ENCODE measurements around the gene NRROS. TPM values are rescaled to one million over a fixed set of nuclear protein-coding genes. Genes with fewer than 3 reads are reported as not detected.

Gene NRROS
- total and polyA plus RNA-seq, 3 experiments from 2014 or later = 3.5 to 17.0 (median 15.6) TPM

- ChIA-PET CTCF (interaction anchor here (1.1 to 1.4 kb wide), 3 partner anchors 23 to 51 kb away, joined by 3 to 4 read pairs (median 4); no protein-coding TSS in a partner anchor), POLR2A (no interaction called here)
- Histone ChIP-seq H3K4me3 (ENCODE audit: low read length) (no peak overlapping the region), H3K27ac (ENCODE audit: low read depth, low read length) (no peak overlapping the region), H3K36me3 (ENCODE audit: insufficient read depth, low read length) (peaks cover 6% of the 10 kb centered on the region), H3K4me1 (ENCODE audit: insufficient read depth, low read length) (no peaks in the 10 kb centered on the region), H3K27me3 (ENCODE audit: insufficient read depth, low read length, poor library complexity, severe bottlenecking) (no peaks in the 10 kb centered on the region), H3K9me3 (ENCODE audit: low read length) (no peaks in the 10 kb centered on the region)
- Mint-ChIP-seq H3K4me3 (no peak overlapping the region), H3K27me3 (no peaks in the 10 kb centered on the region), H3K36me3 (peaks cover 4 to 69% (median 9%) of the 10 kb centered on the region in 3 donors), H3K4me1 (peaks cover 0 to 2% (median 0%) of the 10 kb centered on the region in 3 donors), H3K9me3 (no peaks in the 10 kb centered on the region), H3K27ac (peak overlapping the region in 1 of 8 donors; percentile 52)
- DNase-seq = no peak
Measured at GRCh38 chr3:196660381-196661166, 21.1 kb downstream of the NRROS start.

DNA sequence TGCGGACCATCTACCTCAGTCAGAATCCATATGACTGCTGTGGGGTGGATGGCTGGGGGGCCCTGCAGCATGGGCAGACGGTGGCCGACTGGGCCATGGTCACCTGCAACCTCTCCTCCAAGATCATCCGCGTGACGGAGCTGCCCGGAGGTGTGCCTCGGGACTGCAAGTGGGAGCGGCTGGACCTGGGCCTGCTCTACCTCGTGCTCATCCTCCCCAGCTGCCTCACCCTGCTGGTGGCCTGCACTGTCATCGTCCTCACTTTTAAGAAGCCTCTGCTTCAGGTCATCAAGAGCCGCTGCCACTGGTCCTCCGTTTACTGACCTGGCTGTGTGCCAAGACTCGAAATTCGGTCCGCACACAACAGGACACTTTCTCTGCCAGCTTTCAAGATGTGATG, 21.9 kb downstream of the NRROS start:
- ChIA-PET CTCF (interaction anchor here (1.1 to 1.3 kb wide), 2 partner anchors 23 to 27 kb away, joined by 3 to 4 read pairs; no protein-coding TSS in a partner anchor), POLR2A (no interaction called here)
- H3K4me1 ChIP-seq (ENCODE audit: insufficient read depth, low read length) = no peaks in the 10 kb centered on the region
- H3K36me3 ChIP-seq (ENCODE audit: insufficient read depth, low read length) = peaks cover 3% of the 10 kb centered on the region
- H3K4me3 ChIP-seq (ENCODE audit: low read length) = no peak overlapping the region
- Mint-ChIP-seq H3K9me3 (no peaks in the 10 kb centered on the region), H3K27ac (no peak overlapping the region), H3K4me3 (no peak overlapping the region), H3K27me3 (no peaks in the 10 kb centered on the region), H3K4me1 (peaks cover 0 to 4% (median 0%) of the 10 kb centered on the region in 3 donors), H3K36me3 (peaks cover 4 to 60% (median 4%) of the 10 kb centered on the region in 3 donors)
- DNase-seq = no peak
- H3K27ac ChIP-seq (ENCODE audit: low read depth, low read length) = no peak overlapping the region
- H3K9me3 ChIP-seq (ENCODE audit: low read length) = no peaks in the 10 kb centered on the region
- H3K27me3 ChIP-seq (ENCODE audit: insufficient read depth, low read length, poor library complexity, severe bottlenecking) = no peaks in the 10 kb centered on the region

- ChIA-PET CTCF (interaction anchor here (1.3 to 1.9 kb wide), 2 partner anchors 24 to 52 kb away, joined by 4 read pairs; no protein-coding TSS in a partner anchor), POLR2A (no interaction called here)
- Histone ChIP-seq H3K4me3 (ENCODE audit: low read length) (no peak overlapping the region), H3K27ac (ENCODE audit: low read depth, low read length) (no peak overlapping the region), H3K4me1 (ENCODE audit: insufficient read depth, low read length) (no peaks in the 10 kb centered on the region), H3K9me3 (ENCODE audit: low read length) (no peaks in the 10 kb centered on the region), H3K27me3 (ENCODE audit: insufficient read depth, low read length, poor library complexity, severe bottlenecking) (no peaks in the 10 kb centered on the region), H3K36me3 (ENCODE audit: insufficient read depth, low read length) (no peaks in the 10 kb centered on the region)
- no peaks in the 10 kb centered on the region for H3K27me3 Mint-ChIP-seq
- H3K9me3 Mint-ChIP-seq = no peaks in the 10 kb centered on the region
- H3K27ac Mint-ChIP-seq = peak overlapping the region in 1 of 8 donors; percentile 90
- DNase-seq = no peak
- H3K36me3 Mint-ChIP-seq = peaks cover 2 to 56% (median 4%) of the 10 kb centered on the region in 3 donors
- H3K4me3 Mint-ChIP-seq = no peak overlapping the region
- H3K4me1 Mint-ChIP-seq = peaks cover 0 to 4% (median 0%) of the 10 kb centered on the region in 3 donors
Measured at GRCh38 chr3:196662033-196662432, 22.5 kb downstream of the NRROS start.

DNA sequence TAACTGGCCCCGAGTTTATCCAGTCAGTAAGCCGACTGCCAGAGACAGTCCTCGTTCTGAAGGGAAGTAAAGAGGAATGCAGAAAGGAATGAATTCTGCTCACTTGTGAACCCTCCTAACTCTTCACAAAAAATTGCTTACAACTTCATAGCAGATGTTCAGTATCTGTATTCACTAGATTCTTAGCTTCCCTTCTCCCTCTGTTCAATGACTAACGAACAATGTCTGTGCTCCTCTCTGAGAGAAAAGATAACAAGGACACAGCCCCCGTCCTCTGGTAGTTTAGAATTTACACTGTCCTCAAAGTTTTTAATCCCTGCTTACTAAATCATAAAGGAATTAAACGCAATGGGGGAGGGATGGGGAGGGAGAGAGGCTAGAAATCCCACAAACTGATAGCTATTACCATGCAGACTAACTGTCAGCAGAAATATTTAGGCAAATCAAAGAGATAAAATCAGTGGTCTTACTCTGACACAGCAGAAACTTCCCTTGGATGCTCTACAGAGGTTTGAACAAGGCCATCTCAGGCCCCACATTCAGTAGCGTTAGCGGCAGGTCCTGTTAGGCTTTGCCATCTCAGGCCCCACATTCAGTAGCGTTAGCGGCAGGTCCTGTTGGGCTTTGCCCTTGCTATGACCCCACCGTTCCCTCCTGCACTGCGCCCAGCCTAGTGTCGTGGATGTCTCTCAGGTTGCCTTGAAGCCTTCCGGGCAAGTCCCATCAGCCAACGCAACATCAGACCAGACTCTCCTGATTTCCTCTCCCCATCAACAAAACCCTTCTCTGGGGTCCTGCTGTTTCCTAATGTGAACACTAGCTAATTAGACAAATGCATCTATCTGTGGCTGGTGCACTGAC, 23.4 kb downstream of the NRROS start:
- Histone ChIP-seq H3K4me1 (ENCODE audit: insufficient read depth, low read length) (no peaks in the 10 kb centered on the region), H3K27ac (ENCODE audit: low read depth, low read length) (no peak overlapping the region), H3K4me3 (ENCODE audit: low read length) (no peak overlapping the region), H3K9me3 (ENCODE audit: low read length) (no peaks in the 10 kb centered on the region), H3K27me3 (ENCODE audit: insufficient read depth, low read length, poor library complexity, severe bottlenecking) (no peaks in the 10 kb centered on the region), H3K36me3 (ENCODE audit: insufficient read depth, low read length) (no peaks in the 10 kb centered on the region)
- ChIA-PET CTCF (interaction anchor here (1.9 kb wide), 1 partner anchor 53 kb away, joined by 4 read pairs; no protein-coding TSS in a partner anchor), POLR2A (no interaction called here)
- Mint-ChIP-seq H3K27ac (peak overlapping the region in 2 of 8 donors; percentile 35 to 66), H3K4me3 (no peak overlapping the region), H3K36me3 (peaks cover 2 to 47% (median 3%) of the 10 kb centered on the region in 3 donors), H3K4me1 (peaks cover 0 to 4% (median 0%) of the 10 kb centered on the region in 3 donors), H3K9me3 (no peaks in the 10 kb centered on the region), H3K27me3 (no peaks in the 10 kb centered on the region)
- no peak for DNase-seq

DNA sequence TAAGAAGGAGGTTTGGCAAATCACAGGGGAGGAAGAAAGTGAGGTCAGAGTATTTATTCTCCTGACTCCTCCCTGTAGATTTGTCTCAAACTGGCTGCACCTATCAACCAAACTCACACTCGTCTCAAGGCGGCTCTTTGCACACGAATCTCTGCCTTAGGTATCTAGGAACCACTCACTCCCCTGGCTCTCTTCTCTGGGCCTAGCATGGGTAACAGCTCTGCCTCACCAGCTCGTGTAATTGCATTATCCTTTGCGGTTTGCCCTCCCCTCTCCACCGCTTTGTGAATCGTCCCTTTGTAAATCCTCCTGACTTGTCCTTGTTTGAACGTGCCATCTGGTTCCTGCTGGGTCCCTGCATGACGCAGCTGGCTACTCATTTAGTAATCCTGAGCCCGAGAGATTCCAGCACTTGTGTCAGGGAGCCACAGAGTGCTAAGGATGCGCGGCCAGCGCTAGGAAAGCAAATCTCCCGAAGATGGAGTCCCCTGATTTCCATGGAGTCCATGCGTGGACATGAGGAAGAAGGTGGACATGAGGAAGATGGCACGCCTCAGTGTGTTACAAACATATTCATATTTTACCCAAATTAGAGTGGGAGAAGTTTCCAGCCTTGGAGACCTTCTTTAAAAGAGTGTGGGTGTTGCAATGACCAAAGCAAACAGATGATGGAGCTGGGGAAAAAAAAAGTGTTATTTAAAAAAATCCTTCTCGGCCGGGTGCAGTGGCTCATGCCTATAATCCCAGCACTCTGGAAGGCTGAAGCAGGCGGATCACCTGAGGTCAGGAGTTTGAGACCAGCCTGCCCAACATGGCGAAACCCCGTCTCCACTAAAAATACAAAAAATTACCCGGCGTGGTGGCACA, 26.7 kb downstream of the NRROS start:
- Mint-ChIP-seq H3K9me3 (no peaks in the 10 kb centered on the region), H3K4me3 (no peak overlapping the region), H3K27ac (peak overlapping the region in 2 of 8 donors; percentile 12 to 44), H3K4me1 (peaks cover 7 to 12% (median 8%) of the 10 kb centered on the region in 3 donors), H3K27me3 (no peaks in the 10 kb centered on the region), H3K36me3 (peaks cover 0 to 15% (median 3%) of the 10 kb centered on the region in 3 donors)
- no peaks in the 10 kb centered on the region for H3K36me3 ChIP-seq (ENCODE audit: insufficient read depth, low read length)
- POLR2A ChIA-PET = interaction anchor here (0.6 to 0.7 kb wide), 2 partner anchors 53 to 72 kb away, joined by 9 to 11 read pairs; no protein-coding TSS in a partner anchor
- H3K4me1 ChIP-seq (ENCODE audit: insufficient read depth, low read length) = peaks cover 14% of the 10 kb centered on the region
- CTCF ChIA-PET = no interaction called here
- no peak for DNase-seq
- H3K27me3 ChIP-seq (ENCODE audit: insufficient read depth, low read length, poor library complexity, severe bottlenecking) = no peaks in the 10 kb centered on the region
- no peaks in the 10 kb centered on the region for H3K9me3 ChIP-seq (ENCODE audit: low read length)
- H3K4me3 ChIP-seq (ENCODE audit: low read length) = no peak overlapping the region
- no peak overlapping the region for H3K27ac ChIP-seq (ENCODE audit: low read depth, low read length)

GRCh38 chr3:196667056-196667825, 27.7 kb downstream of the NRROS start:
- H3K4me3 Mint-ChIP-seq = no peak overlapping the region
- no peaks in the 10 kb centered on the region for H3K27me3 Mint-ChIP-seq
- no peaks in the 10 kb centered on the region for H3K9me3 ChIP-seq (ENCODE audit: low read length)
- no peak overlapping the region for H3K4me3 ChIP-seq (ENCODE audit: low read length)
- no peaks in the 10 kb centered on the region for H3K9me3 Mint-ChIP-seq
- CTCF ChIA-PET = no interaction called here
- H3K27ac ChIP-seq (ENCODE audit: low read depth, low read length) = no peak overlapping the region
- H3K27me3 ChIP-seq (ENCODE audit: insufficient read depth, low read length, poor library complexity, severe bottlenecking) = no peaks in the 10 kb centered on the region
- peaks cover 8 to 18% (median 13%) of the 10 kb centered on the region in 3 donors for H3K4me1 Mint-ChIP-seq
- peaks cover 14% of the 10 kb centered on the region for H3K4me1 ChIP-seq (ENCODE audit: insufficient read depth, low read length)
- POLR2A ChIA-PET = interaction anchor here (0.6 to 0.7 kb wide), 2 partner anchors 54 to 73 kb away, joined by 9 to 11 read pairs; no protein-coding TSS in a partner anchor
- H3K36me3 ChIP-seq (ENCODE audit: insufficient read depth, low read length) = no peaks in the 10 kb centered on the region
- H3K27ac Mint-ChIP-seq = peak overlapping the region in 1 of 8 donors; percentile 40
- DNase-seq = no peak
- peaks cover 0 to 8% (median 1%) of the 10 kb centered on the region in 3 donors for H3K36me3 Mint-ChIP-seq

DNA sequence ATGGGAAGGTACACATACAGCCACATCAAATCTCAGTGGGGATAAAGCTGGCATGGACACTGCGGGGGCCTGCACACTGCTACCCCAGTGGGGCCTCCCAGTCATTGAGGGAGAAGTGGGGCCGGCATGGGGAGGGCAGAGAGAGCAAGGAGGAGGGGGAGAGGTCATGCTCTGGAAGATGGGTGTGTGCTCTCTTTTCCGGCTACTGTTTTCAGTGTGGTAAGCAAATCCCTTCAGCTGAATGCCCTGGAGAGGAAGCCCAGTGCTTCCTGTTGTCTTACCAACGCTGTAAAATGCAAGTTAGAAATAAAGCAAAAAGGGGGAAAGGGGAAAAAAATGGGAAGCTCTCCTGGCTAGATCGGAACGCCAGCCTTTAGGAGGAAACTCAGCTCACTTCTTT, 30.8 kb downstream of the NRROS start:
- Histone ChIP-seq H3K36me3 (ENCODE audit: insufficient read depth, low read length) (no peaks in the 10 kb centered on the region), H3K4me1 (ENCODE audit: insufficient read depth, low read length) (peaks cover 14% of the 10 kb centered on the region), H3K27me3 (ENCODE audit: insufficient read depth, low read length, poor library complexity, severe bottlenecking) (no peaks in the 10 kb centered on the region), H3K9me3 (ENCODE audit: low read length) (no peaks in the 10 kb centered on the region), H3K27ac (ENCODE audit: low read depth, low read length) (no peak overlapping the region), H3K4me3 (ENCODE audit: low read length) (no peak overlapping the region)
- POLR2A ChIA-PET = interaction anchor here (0.5 kb wide), 1 partner anchor 81 kb away, joined by 4 read pairs; no protein-coding TSS in a partner anchor
- Mint-ChIP-seq H3K9me3 (no peaks in the 10 kb centered on the region), H3K4me1 (peaks cover 8 to 21% (median 13%) of the 10 kb centered on the region in 3 donors), H3K27me3 (no peaks in the 10 kb centered on the region), H3K36me3 (peaks cover 0 to 4% (median 1%) of the 10 kb centered on the region in 3 donors), H3K27ac (peak overlapping the region in 6 of 8 donors; percentile 4 to 88 (median 69)), H3K4me3 (peak overlapping the region in 4 of 7 donors; percentile 7 to 67 (median 34))
- CTCF ChIA-PET = interaction anchor here (1.8 kb wide), 1 partner anchor 15 kb away, joined by 6 read pairs; no protein-coding TSS in a partner anchor
- DNase-seq = no peak

Data from CD8-positive, alpha-beta memory T cell (primary cell).